Stimulated activated CD8-positive, alpha-beta memory T cell treated with anti-CD3 and anti-CD28 coated beads, Interleukin-15, amount 100 ng/mL, for 24 hours (primary cell): Measurements from ENCODE around the gene NRROS.
"Not testable (repeated sequence)": the region's sequence is repeated elsewhere in the genome, so short reads cannot be mapped to it uniquely, and the experiment has no call there.

Source experiments
- DNase-seq: peaks from one replicate; pipeline ENCODE4 v3.0.0-alpha.2; 2020; ENCODE audit warnings: low read depth

Gene NRROS

GRCh38 chr3:196624907-196625306, 14.6 kb upstream of the NRROS start:
- DNase-seq, result no peak

- DNase-seq, result no peak
These were observed 14.2 kb upstream of the NRROS start for GRCh38 chr3:196625331-196625730.

DNA sequence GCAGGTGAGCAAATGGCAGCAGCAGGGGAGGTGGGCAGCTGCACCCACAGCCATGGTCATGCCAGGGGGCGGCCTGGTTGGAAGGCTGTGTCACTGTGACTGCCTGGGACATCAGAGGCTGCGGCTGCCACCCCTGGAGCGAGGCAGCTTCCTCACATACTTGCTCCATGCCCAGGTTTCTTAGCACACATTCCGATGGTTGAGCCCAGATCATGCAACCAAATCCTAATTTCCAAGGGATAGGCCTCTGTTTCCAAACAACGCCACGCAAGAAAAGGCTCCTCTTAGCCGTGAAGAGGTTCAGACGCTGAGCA, 11.6 kb upstream of the NRROS start:
- DNase-seq, result no peak

- no peak for DNase-seq
These were observed 10.3 kb upstream of the NRROS start for GRCh38 chr3:196629228-196629627.

- DNase-seq, result no peak
These were observed 7.8 kb upstream of the NRROS start for GRCh38 chr3:196631682-196632045.

GRCh38 chr3:196632046-196632751, 7.3 kb upstream of the NRROS start:
- peak; percentile 63 for DNase-seq

DNA sequence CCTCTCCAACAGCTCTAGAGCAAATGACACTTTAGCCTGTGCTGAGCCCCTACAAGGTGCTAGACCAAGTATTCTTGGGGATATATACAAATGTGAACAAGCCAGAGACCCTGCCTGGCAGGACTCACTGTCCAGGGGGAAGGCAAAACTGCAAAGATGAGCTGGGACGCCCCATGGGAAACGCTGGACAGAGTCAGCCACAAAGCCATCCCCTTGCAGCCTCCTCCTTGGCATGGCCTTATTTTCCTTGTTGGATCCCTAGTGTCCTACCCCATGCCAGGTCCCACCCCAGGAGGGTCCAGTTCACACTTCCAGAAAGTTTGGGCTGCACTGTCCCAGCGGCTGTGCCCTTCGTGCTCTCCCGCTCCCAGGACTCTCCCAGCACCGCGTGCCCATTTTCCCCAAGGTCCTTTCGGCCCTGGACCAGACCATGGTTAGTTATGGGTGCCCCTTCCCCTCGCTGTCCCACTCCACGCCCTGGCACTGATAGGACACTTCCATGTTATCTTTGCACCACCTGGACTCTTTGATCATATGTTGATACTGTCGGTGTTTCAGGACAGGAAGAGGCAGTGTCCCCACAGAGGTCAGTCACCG, 5.8 kb upstream of the NRROS start:
- DNase-seq, result no peak

- DNase-seq, result no peak
These were observed 5.3 kb upstream of the NRROS start for GRCh38 chr3:196634224-196634623.

GRCh38 chr3:196634829-196635228, 4.7 kb upstream of the NRROS start:
- DNase-seq, result no peak

DNA sequence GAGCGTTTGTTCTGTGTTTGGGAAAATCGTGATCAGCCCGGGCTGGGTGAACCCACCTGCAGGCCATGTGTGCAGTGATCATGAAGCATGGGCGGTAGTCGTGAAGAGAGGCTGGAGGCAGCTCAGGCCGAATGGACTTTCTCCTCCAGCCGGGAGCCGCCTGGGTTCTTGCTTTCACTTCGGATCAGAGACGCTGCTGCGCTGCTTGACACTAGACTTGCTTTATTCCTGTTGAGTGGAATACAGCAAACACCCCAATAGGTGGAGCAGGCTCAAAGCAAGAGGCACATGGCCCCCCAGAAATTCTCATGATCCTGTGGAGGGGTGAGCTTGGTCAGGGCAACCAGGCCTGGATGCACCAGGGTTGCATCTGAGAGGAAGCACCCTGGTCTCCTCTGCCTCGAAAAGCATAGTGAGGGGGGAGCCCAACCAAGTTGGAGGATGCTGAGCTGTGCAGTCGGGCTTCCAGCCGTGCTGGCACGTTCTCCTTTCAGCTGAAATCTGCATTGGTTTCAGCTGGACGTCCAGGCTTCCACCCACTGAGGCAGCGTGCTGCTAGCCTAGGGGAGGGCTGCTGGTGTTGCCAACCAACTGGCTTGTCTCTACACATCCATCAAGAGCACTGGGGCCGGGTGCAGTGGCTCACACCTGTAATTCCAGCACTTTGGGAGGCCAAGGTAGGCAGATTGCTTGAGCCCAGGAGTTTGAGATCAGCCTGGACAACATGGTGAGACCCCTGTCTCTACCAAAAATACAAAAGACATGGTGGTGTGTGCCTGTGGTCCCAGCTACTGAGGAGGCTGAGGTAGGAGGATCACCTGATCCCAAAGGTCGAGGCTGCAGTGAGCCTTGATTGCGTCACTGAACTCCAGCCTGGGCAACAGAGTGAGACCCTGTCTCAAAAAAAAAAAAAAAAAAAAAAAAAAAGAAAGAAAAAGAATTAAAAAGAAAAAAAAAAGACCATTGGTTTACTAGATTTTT, 2.8 kb upstream of the NRROS start:
- no peak for DNase-seq

DNA sequence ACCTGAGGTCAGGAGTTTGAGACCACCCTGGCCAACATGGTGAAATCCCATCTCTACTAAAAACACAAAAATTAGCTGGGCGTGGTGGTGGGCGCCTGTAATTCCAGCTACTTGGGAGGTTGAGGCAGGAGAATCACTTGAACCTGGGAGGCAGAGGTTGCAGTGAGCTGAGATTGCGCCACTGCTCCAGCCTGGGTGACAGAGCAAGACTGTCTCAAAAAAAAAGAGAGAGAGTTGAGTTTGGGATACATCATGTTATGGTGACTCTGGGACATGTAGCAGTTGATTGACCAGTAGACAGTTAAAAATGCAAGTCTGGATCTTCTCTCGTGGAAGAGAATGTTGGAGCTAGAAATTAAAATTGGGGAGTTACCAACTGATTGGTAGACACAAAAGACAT, 1.6 kb upstream of the NRROS start:
- not testable (repeated sequence) for DNase-seq

- DNase-seq, result no peak
These were observed 522 bp upstream of the NRROS start for GRCh38 chr3:196638861-196639482.

DNA sequence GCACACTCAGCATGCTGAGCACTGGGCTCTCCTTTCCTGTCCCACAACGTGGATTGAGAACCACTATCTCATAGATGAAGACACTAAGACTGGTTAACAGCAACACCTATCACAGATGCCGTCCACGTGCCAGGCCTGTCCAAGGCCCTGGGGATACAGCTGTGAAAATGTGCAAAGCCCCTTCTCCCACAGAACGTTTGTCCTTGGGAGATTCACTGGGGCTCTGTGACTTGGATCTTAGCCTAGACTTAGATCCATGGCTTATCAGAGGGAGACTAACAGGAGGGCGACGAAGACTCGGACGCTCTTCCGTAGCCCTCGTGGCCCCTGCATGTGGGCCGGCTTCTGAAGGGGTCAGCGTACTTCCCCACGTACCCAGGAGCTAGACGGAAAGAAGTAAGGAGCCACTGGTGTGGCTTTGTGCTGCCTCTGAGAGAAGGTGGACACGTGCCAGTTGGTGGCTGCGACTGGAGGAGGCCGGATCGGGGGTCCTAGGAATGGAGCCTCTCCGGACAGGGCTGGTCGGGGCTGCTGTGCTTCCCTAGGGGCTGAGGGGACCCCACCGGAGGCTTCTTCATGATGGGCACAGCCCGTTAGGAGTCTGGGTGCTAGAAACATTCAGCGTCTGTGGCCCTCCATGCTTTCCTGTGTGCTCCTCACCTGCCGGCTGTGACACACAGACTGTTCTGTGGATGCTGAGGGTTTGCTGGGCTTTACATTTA, 964 bp downstream of the NRROS start:
- DNase-seq, result no peak

DNA sequence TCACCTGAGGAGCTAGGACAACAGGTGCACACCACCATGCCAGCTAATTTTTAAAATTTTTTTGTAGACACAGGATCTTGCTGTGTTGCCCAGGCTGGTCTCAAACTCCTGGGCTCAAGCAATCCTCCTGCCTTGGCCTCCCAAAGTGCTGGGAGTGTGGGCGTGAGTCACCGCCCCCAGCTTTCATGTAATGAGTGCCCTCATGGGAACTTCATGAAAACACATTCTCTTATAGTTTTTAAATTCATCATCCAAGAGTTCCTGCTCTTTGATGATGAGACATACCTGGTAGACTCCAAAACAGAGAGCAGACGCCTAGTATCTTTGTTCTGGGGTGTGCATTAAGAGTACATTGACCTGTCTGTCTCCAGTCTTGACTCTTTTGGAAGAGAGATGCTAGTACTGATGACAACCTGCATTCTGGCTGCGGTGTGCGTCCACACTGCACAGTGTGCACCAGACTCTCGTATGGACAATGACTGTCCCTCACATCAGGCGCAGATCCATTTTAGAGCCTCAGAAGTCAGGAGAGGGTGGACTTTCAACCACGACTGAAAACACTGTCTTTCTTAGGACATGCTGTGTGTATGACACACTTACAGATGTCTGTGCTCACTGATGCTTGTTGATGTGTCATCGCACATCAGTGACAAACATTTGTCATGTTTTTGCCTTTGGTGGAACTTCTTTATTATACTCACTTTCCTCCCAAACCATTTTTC, 2.0 kb downstream of the NRROS start:
- DNase-seq, result no peak

GRCh38 chr3:196642434-196642833, 2.9 kb downstream of the NRROS start:
- DNase-seq, result no peak

- no peak for DNase-seq
These were observed 3.8 kb downstream of the NRROS start for GRCh38 chr3:196643201-196643749.

GRCh38 chr3:196643761-196644160, 4.3 kb downstream of the NRROS start:
- no peak for DNase-seq

DNA sequence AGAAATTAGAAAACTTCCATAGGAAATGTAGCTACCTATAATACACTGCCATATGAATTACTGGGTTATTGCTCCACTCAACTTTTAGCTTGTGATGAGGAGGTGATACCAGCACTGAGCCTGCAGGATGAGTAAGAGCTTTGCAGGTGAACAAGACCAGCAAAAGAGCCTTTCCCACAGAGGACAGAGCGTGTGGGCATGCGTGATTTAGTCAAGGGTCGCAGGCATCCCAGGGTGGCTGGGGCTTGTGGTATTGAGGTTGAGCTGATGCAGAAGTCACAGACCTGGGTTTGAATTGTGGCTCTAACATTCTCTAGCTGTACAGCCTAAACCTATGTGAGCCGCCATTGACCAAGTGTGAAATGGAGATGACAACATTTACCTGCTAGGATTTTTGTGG, 5.6 kb downstream of the NRROS start:
- DNase-seq, result no peak

- DNase-seq, result no peak
These were observed 6.6 kb downstream of the NRROS start for GRCh38 chr3:196645897-196646665.

GRCh38 chr3:196646666-196647216, 7.2 kb downstream of the NRROS start:
- no peak for DNase-seq
